AG08396 (cell line): ENCODE measurements around the gene MRPS12.
"Not testable (repeated sequence)": the region's sequence is repeated elsewhere in the genome, so short reads cannot be mapped to it uniquely, and the experiment has no call there.

Experiments used
- DNase-seq: peaks from one replicate; pipeline ENCODE4 v3.0.0; 2012; ENCODE audit warnings: low spot score, mixed read lengths

MRPS12 gene

GRCh38 chr19:38939957-38940356, 9.2 kb downstream of the MRPS12 start:
- DNase-seq, result no peak

DNA sequence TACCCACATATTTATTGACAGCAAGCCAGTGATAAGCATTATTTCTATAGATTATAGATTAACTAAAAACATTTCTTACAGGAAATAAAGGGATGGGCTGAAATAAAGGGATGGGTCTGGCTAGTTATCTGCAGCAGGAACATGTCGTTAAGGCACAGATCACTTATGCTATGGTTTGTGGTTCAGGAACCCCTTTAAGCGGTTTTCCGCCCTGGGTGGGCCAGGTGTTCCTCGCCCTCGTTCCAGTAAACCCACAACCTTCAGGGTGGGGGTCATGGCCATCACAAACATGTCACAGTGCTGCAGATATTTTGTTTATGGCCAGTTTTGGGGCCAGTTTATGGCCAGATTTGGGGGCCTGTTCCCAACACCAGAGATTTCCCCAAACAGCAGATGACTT, 10.7 kb downstream of the MRPS12 start:
- DNase-seq, result not testable (repeated sequence)

- no peak for DNase-seq
Measured at GRCh38 chr19:38941979-38942378, 11.2 kb downstream of the MRPS12 start.

DNA sequence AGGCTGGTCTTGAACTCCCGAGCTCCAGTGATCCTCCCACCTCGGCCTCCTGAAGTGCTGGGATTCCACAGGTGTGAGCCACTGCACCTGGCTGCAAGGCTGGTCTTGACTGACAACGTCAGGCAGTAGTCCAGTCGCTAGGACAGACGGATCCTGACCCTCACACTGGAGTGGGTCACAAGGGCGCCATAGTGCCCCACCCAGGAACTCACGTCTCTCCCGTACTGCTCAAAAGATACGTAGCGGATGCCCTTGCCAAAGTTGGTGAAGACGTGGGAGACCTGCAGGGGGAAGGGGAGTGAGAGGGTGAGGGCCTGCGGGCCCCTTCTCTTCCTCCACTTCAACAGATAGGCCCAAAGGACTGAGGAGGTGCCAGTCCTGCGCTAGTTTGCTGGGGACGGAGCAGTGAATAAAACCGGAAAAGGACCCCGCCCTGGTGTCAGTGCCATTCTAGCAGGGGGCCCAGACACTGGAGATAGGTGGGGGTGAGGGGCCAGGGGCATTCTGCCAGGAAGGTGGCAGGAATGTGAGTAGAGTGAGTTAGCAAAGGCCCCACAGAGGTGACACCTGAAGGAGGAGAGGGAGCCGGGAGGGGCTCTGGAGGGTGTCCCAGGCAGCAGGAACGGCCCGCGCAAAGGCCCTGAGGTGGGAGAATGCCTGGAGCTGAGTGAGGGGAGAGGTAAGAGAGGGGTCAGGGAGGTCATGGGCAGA, 11.9 kb downstream of the MRPS12 start:
- DNase-seq, result no peak

DNA sequence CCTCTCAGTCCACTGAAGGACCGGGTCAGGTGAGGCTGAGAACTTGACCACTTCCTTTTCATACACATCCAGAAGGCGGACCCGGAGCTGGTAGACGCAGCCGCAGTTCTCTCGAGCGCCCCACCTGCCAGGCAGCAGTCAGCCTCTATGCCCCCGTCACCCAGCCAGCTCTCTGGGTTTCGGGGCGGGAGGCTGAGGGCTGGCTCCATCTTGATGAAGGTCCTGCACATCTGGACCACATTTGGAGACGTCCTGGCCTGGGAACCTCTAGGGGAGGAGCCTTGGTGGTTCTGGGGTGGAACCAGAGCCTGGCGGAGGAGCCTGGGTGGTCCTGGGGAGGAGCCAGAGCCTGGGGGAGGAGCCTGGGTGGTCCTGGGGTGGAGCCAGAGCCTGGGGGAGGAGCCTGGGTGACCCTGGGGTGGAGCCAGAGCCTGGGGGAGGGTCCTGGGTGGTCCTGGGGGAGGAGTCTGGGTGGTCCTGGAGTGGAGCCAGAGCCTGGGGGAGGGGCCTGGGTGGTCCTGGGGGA, 14.3 kb downstream of the MRPS12 start:
- DNase-seq, result no peak

GRCh38 chr19:38945562-38946228, 15.0 kb downstream of the MRPS12 start:
- DNase-seq, result no peak

- DNase-seq, result no peak
Measured at GRCh38 chr19:38946229-38947010, 15.7 kb downstream of the MRPS12 start.

DNA sequence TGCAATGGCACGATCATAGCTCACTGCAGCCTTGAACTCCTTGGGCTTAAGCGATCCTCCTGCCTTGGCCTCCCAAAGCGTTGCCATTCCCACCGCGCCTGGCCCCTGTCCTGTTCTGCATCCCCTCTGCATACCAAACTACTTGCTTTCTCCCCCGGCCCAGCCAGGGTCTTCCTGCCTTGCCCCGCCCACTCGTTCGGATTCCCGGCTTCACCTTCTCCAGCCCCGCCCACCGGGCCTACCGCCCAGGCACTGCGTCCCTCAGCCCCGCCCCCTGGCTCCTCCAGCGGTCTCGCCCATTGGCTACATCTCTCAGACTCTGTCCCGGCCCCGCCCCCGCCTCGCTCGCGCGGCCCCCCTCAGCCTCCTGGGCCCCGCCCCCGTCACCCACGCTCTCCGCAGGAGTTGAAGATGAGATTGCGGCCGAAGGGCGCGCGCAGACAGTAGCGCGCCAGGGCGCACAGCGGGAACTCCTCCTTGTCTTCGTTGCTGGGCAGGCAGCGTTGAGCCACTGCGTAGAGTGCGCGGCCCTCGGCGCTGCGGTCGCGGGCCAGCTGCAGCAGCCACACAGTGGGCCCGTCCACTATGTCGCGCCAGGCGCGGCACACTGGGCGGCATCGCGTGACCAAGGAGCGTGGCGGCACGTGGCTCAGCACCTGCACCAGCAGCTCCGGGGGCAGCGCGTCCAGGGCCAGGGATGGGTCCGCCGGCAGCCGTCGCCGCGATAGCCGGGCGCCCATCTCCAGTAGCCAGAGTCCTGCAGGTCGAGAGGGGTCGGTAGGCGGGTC, 19.0 kb downstream of the MRPS12 start:
- DNase-seq, result peak; percentile 70

DNA sequence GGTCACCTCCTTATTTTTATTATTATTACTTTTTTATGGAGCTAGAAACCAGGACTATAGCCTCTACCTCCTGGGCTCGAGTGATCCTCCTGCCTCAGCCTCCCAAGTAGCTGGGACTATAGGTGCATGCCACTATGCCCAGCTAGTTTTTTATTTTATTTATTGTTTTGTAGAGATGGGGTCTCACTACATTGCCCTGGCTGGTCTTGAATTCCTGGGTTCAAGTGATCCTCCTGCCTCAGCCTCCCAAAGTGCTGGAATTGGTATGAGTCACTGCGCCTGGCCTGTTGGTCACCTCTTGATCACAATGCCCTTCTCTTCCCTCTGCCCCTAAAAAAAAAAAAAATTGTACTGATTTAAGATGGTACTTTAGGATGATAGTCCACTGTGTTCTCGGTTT, 20.4 kb downstream of the MRPS12 start:
- no peak for DNase-seq

DNA sequence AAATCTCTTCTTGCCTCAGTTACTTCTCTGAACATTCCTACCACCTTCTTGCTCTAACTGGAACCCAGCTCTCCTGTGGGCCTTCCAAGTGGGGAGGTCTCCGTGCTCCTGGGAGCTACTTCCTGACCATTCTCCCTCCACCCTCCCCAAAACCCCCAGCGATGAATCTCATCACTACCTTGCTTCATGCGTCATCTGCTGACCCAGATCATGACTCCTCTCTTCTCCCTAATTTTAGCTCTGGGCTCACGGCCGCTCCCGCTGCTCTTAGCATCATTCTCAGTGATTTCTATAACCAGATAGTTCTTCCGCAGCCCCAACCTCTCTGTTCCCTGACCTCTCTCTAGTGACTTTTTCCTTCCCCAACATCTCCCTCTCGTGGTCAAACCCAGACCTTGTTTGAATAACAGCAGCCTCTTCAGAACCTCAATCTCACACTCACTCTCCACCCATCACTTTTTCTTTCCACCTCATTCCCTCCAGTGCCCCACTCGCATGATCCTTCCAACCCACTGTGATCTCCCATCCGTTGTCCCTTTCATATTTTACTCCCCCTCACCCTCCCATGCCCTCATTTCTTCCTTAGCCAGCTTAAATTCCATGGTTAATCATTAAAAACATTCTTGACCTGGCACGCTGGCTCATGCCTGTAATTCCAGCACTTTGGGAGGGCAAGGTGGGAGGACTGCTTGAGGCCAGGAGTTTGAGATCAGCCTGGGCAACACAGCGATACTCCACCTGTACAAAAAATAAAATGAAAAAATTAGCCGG, 21.8 kb downstream of the MRPS12 start:
- DNase-seq, result no peak

DNA sequence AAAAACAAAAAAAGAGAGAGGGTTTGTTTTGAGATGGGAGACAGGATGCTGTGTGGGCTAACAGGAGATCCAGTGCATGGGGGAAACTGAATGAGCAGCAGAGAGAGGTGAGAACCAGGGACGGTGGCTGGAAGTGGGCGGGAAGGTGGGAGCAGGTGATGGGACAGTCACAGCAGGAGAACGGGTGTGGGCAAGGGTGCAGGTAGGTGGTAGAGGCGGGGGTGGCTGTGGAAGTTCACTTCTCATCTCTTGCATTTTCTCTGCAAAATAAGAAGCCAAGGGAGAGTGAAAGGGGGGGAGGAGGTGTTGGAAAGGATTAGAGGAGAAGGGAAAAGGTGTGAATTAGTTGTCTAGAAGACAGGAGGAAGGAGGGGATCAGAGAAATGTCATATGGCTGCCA, 22.9 kb downstream of the MRPS12 start:
- no peak for DNase-seq

- DNase-seq, result no peak
Measured at GRCh38 chr19:38956264-38956663, 25.5 kb downstream of the MRPS12 start.

GRCh38 chr19:38958301-38958700, 27.6 kb downstream of the MRPS12 start:
- DNase-seq, result no peak

DNA sequence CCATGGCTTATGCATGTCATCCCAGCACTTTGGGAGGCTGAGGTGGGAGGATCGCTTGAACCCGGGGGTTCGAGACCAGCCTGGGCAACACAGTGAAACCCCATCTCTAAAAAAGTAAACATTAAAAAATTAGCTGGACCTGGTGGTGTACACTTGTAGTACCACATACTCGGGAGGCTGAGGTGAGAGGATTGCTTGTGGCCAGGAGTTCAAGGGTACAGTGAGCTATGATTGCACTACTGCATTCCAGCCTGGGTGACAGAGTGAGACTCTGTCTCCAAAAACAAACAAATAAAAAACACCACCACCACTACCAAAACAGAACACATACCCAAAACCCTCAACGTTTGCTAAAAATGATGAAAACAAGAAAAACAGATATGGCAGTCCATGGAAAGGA, 28.9 kb downstream of the MRPS12 start:
- DNase-seq, result no peak

DNA sequence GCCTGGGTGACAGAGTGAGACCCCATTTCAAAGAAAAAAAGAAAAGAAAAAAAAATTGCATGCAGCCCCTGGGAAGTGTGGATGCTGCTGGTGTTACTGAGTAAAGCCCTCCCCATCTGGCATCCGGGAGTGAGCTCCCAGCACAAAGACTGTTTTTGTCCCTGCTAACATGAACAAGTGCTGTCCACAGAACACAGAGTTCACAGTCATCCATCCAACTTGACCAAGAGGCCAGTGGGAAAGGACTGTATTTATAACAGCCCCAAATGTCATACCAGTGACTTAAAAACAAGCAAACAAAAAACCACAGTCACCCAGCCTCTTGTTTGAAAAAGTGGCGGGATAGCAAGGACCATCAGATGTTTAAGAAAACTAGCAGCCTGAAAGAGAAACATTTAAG, 34.0 kb downstream of the MRPS12 start:
- no peak for DNase-seq

DNA sequence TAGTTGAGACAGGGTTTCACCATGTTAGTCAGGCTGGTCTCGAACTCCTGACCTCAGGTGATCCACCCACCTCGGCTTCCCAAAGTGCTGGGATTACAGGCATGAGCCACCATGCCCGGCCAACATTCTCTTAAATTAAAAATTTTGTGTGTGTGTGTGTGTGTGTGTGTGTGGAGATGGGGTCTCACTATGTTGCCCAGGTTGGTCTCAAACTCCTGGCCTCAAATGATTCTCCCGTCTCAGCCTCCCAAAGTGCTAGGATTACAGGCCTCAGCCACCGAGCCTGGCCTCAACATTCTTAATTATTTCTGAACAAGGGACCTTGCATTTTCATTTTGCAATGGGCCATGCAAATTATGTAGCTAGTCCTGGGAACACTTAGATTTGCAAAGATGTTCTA, 35.4 kb downstream of the MRPS12 start:
- DNase-seq, result not testable (repeated sequence)

DNA sequence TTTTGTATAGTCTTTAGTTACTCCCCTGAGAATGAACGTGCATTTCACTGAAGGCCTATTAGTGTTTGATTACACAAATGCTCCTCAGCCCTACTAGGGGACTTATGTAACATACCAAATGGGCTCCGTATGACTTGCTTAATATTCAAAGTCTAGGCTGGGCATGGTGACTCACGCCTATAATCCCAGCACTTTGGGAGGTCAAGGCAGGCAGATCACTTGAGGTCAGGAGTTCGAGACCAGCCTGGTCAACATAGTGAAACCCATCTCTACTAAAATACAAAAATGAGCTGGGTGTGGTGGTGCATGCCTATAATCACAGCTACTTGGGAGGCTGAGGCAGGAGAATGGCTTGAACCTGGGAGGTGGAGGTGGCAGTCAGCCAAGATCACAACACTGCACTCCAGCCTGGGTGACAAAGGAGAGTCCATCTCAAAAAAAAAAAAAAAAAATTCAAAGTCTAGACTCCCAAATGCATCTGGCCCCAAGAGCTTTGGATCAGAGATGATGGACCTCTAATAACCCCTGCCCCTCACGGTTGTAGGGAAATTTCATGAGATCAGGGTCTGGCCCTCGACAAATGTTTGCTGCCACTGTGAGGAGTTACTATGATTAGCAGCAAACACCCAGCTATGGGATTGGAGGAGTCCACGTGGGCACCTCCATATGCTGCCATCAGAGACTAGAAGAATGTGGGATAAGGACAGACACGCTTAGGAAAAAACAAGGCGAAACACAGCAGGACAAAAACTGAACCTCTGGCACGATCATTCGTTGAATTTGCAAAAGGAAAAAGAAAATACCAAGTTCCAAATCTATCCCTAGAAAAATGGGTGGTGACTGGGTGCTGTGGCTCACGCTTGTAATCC, 40.2 kb downstream of the MRPS12 start:
- no peak for DNase-seq

GRCh38 chr19:38971672-38972071, 40.9 kb downstream of the MRPS12 start:
- no peak for DNase-seq

- DNase-seq, result no peak
Measured at GRCh38 chr19:38974624-38975213, 44.0 kb downstream of the MRPS12 start.
